SK-N-SH (cell line): ENCODE data around the gene TAMM41. TPM values are rescaled to one million over a fixed set of nuclear protein-coding genes. Genes with fewer than 3 reads are reported as not detected.

Experiments used
- CTCF ChIA-PET: fragments of 300-600, 350-600 bp; formaldehyde crosslinking; extraction: SDS; loops from one replicate; lab custom pipeline; 2021; lab: Yijun Ruan, JAX
- POLR2A ChIA-PET: fragments of 350-600 bp; sonication (Branson Sonifier 250); formaldehyde crosslinking; extraction: SDS; loops from one replicate; lab custom pipeline; 2020; ENCODE audit warnings: antibody characterized with exemption, inconsistent platforms; lab: Yijun Ruan, JAX
- DNase-seq: peaks from one replicate; pipeline ENCODE4 v3.0.0; 2012
- H2AFZ ChIP-seq: fragments of 200-600 bp; sonication (generic); 2 replicates; pipeline ENCODE4 v1.8.1; 2016; ENCODE audit warnings: antibody characterized with exemption, mild to moderate bottlenecking, low read depth
- H3F3A ChIP-seq: fragments of 200-600 bp; sonication (generic); replicated peaks from 2 replicates; pipeline ENCODE3; 2016; ENCODE audit warnings: antibody characterized with exemption, mild to moderate bottlenecking; ENCODE audit not compliant: insufficient read depth
- H3K27ac ChIP-seq, 2 experiments: fragments of 200-500 bp in 1 of 2; fragments of 200-600 bp in 1 of 2; sonication (Bioruptor generic) in 1 of 2; sonication (generic), shearing (Covaris generic) in 1 of 2; 2 replicates each; pipeline versions ENCODE4 v1.5.1 to v1.6.1; 2014 to 2016; ENCODE audit warnings: low read depth in 2 of 2, inconsistent platforms in 1 of 2, low read length in 1 of 2, mild to moderate bottlenecking in 1 of 2, mixed read lengths in 1 of 2
- H3K27me3 ChIP-seq: fragments of 200-600 bp; sonication (generic), shearing (Covaris generic); 2 replicates; pipeline ENCODE4 v1.6.1; 2016; ENCODE audit warnings: mixed run types; ENCODE audit not compliant: insufficient read depth
- H3K36me3 ChIP-seq, 2 experiments: fragments of 200-500 bp in 1 of 2; fragments of 200-600 bp in 1 of 2; sonication (Bioruptor generic) in 1 of 2; sonication (generic) in 1 of 2; replicated peaks in 1 of 2; 2 replicates each; pipeline versions ENCODE3 to v1.5.1; 2014 to 2016; ENCODE audit warnings: low read length in 1 of 2, mild to moderate bottlenecking in 1 of 2; ENCODE audit not compliant: insufficient read depth in 2 of 2, control insufficient read depth in 1 of 2
- H3K4me1 ChIP-seq, 2 experiments: fragments of 200-500 bp in 1 of 2; fragments of 200-600 bp in 1 of 2; sonication (Bioruptor generic) in 1 of 2; sonication (generic), shearing (Covaris generic) in 1 of 2; 2 replicates each; pipeline versions ENCODE4 v1.5.1 to v1.6.1; 2014 to 2016; ENCODE audit warnings: low read depth in 1 of 2, low read length in 1 of 2, mixed run types in 1 of 2; ENCODE audit not compliant: insufficient read depth in 2 of 2, control insufficient read depth in 1 of 2
- H3K4me2 ChIP-seq: fragments of 200-600 bp; sonication (generic), shearing (Covaris generic); 2 replicates; pipeline ENCODE4 v1.6.1; 2017; ENCODE audit warnings: mixed run types
- H3K4me3 ChIP-seq, 2 experiments: fragments of 200-500 bp in 1 of 2; fragments of 200-600 bp in 1 of 2; sonication (Bioruptor generic) in 1 of 2; sonication (generic), shearing (Covaris generic) in 1 of 2; 2 replicates each; pipeline versions ENCODE4 v1.5.1 to v1.8.1; 2014 to 2016; ENCODE audit warnings: low read depth in 2 of 2, inconsistent platforms in 1 of 2, low read length in 1 of 2, mild to moderate bottlenecking in 1 of 2, mixed read lengths in 1 of 2, moderate library complexity in 1 of 2
- H3K79me2 ChIP-seq: fragments of 200-600 bp; sonication (generic); 2 replicates; pipeline ENCODE4 v1.8.1; 2017; ENCODE audit warnings: mild to moderate bottlenecking; ENCODE audit not compliant: insufficient read depth
- H3K9ac ChIP-seq: fragments of 200-600 bp; sonication (generic); 2 replicates; pipeline ENCODE4 v1.6.1; 2017; ENCODE audit warnings: mixed run types
- H3K9me2 ChIP-seq: fragments of 200-600 bp; sonication (generic); 2 replicates; pipeline ENCODE4 v1.6.1; 2017; ENCODE audit warnings: mixed run types
- H3K9me3 ChIP-seq: fragments of 200-600 bp; sonication (generic); 2 replicates; pipeline ENCODE4 v1.6.1; 2017; ENCODE audit warnings: mixed run types, mild to moderate bottlenecking, moderate library complexity
- H4K20me1 ChIP-seq: fragments of 200-600 bp; sonication (generic); 2 replicates; pipeline ENCODE4 v1.6.1; 2017; ENCODE audit warnings: mild to moderate bottlenecking, mixed run types; ENCODE audit not compliant: insufficient read depth
- CHD2 ChIP-seq: fragments of 150-350 bp; IDR thresholded peaks from 2 replicates; pipeline ENCODE4 v1.6.1; 2018; ENCODE audit warnings: low read length; ENCODE audit not compliant: partially characterized antibody
- CTCF ChIP-seq: fragments of 200-600 bp; sonication (generic); IDR thresholded peaks from 2 replicates; pipeline ENCODE4 v1.6.1; 2017; ENCODE audit warnings: antibody characterized with exemption, mild to moderate bottlenecking, moderate library complexity
- ELF1 ChIP-seq: IDR thresholded peaks from 2 replicates; pipeline ENCODE4 v1.4.0; 2012
- EP300 ChIP-seq, 2 experiments: IDR thresholded peaks; 2 replicates each; pipeline versions ENCODE4 v1.4.0 to v1.6.1; 2012; ENCODE audit warnings: borderline replicate concordance in 1 of 2, low read depth in 1 of 2, low read length in 1 of 2
- RAD21 ChIP-seq: IDR thresholded peaks from 2 replicates; pipeline ENCODE4 v1.6.1; 2012; ENCODE audit warnings: mild to moderate bottlenecking, low read length
- SMC3 ChIP-seq: IDR thresholded peaks from 2 replicates; pipeline ENCODE4 v1.6.1; 2012; ENCODE audit warnings: low read depth, low read length, improper control_type of control experiment
- TAF1 ChIP-seq: IDR thresholded peaks from 2 replicates; pipeline ENCODE4 v1.6.1; 2012; ENCODE audit warnings: low read depth, mild to moderate bottlenecking, low read length, moderate library complexity, borderline replicate concordance
- TCF12 ChIP-seq: IDR thresholded peaks from 2 replicates; pipeline ENCODE4 v1.4.0; 2012
- WGBS: methylation state at CpG from one replicate; pipeline ENCODE4 v1.1.6; 2017; ENCODE audit warnings: low lambda C conversion rate; 5-methylcytosine and 5-hydroxymethylcytosine counted together
- polyA plus RNA-seq, 3 experiments: library from polyadenylated mRNA; depleted of rRNA; stranded (reverse); fragments of >200 nt; gene quantifications; 2 replicates each; pipeline ENCODE4 v1.2.3, GENCODE V29; 2012

The TAMM41 gene
- polyA plus RNA-seq, 1 of the 3 experiments (the other 2 are of a cell fraction), result 14.3 TPM

- Histone ChIP-seq H3K4me2 (no peak overlapping the region), H3K27ac (no peak overlapping the region), H3K9ac (no peak overlapping the region), H3K4me1 (no peaks in the 10 kb centered on the region), H3K9me3 (peaks cover 3% of the 10 kb centered on the region; the same call in 1 of the 2 replicates), H3K4me3 (no peak overlapping the region), H3F3A (peaks cover under 1% of the 10 kb centered on the region), H3K9me2 (no peaks in the 10 kb centered on the region), H2AFZ (no peak overlapping the region), H4K20me1 (no peaks in the 10 kb centered on the region), H3K27me3 (no peaks in the 10 kb centered on the region), H3K36me3 (peaks cover 47 to 59% of the 10 kb centered on the region in 2 experiments), H3K79me2 (no peaks in the 10 kb centered on the region)
- POLR2A ChIA-PET, result no interaction called here
- CTCF ChIA-PET, result interaction anchor here (0.8 to 3.7 kb wide), 3 partner anchors 12 to 427 kb away, joined by 3 to 23 read pairs (median 3); no protein-coding TSS in a partner anchor
- TF ChIP-seq SMC3, result no peak
- no peak for TF ChIP-seq EP300 (IDR thresholded peaks at IDR 0.05; ENCODE audit: borderline replicate concordance in 1 of 2, low read depth in 1 of 2, low read length in 1 of 2)
- TF ChIP-seq TCF12, result no peak
- no peak for TF ChIP-seq CHD2
- DNase-seq, result no peak
- 97% methylated on average over 7 of the region's 7 CpGs for WGBS
Observed at GRCh38 chr3:11805716-11806115, 41.0 kb downstream of the TAMM41 start.

- 51% methylated on average over 2 of the region's 2 CpGs for WGBS
- no peaks in the 10 kb centered on the region for H3K9me2 ChIP-seq
- H3K9me3 ChIP-seq, result peaks cover 3% of the 10 kb centered on the region; the same call in 1 of the 2 replicates
- H3K27ac ChIP-seq, result no peak overlapping the region
- DNase-seq, result peak; percentile 57
- no peaks in the 10 kb centered on the region for H4K20me1 ChIP-seq
- H3F3A ChIP-seq, result no peaks in the 10 kb centered on the region
- no peaks in the 10 kb centered on the region for H3K27me3 ChIP-seq
- H2AFZ ChIP-seq, result no peak overlapping the region
- ChIA-PET CTCF (interaction anchor here (0.7 to 3.7 kb wide), 21 partner anchors 8 to 429 kb away, joined by 3 to 23 read pairs (median 4); no protein-coding TSS in a partner anchor), POLR2A (interaction anchor here (0.6 kb wide), 1 partner anchor 150 kb away, joined by 3 read pairs; no protein-coding TSS in a partner anchor)
- H3K4me1 ChIP-seq, result no peaks in the 10 kb centered on the region
- H3K79me2 ChIP-seq, result no peaks in the 10 kb centered on the region
- H3K4me2 ChIP-seq, result no peak overlapping the region
- H3K36me3 ChIP-seq, result peaks cover 35 to 68% of the 10 kb centered on the region in 2 experiments
- no peak overlapping the region for H3K4me3 ChIP-seq
- H3K9ac ChIP-seq, result no peak overlapping the region
- TF ChIP-seq ELF1, result no peak
- peak; percentile 70 for TF ChIP-seq RAD21
- TF ChIP-seq CTCF, result peak; percentile 69
- peak; percentile 66 for TF ChIP-seq SMC3
- no peak for TF ChIP-seq TAF1
Observed at GRCh38 chr3:11803977-11804892, 42.5 kb downstream of the TAMM41 start.
